ENCODE measurements around the gene ZBTB11. TPM values are rescaled to one million over a fixed set of nuclear protein-coding genes. Genes with fewer than 3 reads are reported as not detected.
"Not testable (repeated sequence)": the region's sequence is repeated elsewhere in the genome, so short reads cannot be mapped to it uniquely, and the experiment has no call there.

The ZBTB11 gene
- total and polyA plus RNA-seq, 9 donors: 7.6 to 24.7 (median 18.3) TPM

DNA sequence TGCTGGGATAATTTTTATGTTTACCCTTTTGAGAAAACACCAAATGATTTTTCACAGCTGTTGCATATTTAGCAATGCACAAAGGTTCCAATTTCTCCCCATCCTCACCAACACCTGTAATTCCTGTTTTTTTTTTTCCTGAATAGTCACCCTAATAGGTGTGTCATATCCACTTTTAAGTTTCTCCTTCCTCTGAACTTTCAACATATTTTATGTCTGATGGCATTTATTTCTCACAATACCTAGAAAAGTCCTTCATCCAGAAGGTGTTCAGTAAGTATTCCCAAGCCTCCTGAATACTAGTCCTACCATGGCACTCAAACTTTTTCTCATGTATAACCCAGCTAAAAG is 8.1 kb upstream of the ZBTB11 start:
- intact Hi-C loops (cut with DNase I): loop anchor here in 1 of 4 donors (5.0 kb wide), 2 partner anchors 113 to 162 kb away; partner anchors contain the start of genes NFKBIZ and PCNP
- Histone ChIP-seq H3K36me3 (no peaks in the 10 kb centered on the region), H3K4me3 (peak overlapping the region; percentile 59), H3K4me1 (ENCODE audit: insufficient read depth) (peaks cover 10% of the 10 kb centered on the region), H3K27me3 (no peaks in the 10 kb centered on the region), H3K9me3 (no peaks in the 10 kb centered on the region), H3K27ac (peak overlapping the region; percentile 83 to 86)
- no peak for DNase-seq
- TF ChIP-seq POLR2A (IDR thresholded peaks at IDR 0.05) (no peak), EP300 (IDR thresholded peaks at IDR 0.05) (no peak)
- TF ChIP-seq, protein P1, sequence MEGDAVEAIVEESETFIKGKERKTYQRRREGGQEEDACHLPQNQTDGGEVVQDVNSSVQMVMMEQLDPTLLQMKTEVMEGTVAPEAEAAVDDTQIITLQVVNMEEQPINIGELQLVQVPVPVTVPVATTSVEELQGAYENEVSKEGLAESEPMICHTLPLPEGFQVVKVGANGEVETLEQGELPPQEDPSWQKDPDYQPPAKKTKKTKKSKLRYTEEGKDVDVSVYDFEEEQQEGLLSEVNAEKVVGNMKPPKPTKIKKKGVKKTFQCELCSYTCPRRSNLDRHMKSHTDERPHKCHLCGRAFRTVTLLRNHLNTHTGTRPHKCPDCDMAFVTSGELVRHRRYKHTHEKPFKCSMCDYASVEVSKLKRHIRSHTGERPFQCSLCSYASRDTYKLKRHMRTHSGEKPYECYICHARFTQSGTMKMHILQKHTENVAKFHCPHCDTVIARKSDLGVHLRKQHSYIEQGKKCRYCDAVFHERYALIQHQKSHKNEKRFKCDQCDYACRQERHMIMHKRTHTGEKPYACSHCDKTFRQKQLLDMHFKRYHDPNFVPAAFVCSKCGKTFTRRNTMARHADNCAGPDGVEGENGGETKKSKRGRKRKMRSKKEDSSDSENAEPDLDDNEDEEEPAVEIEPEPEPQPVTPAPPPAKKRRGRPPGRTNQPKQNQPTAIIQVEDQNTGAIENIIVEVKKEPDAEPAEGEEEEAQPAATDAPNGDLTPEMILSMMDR (IDR thresholded peaks at IDR 0.05): no peak

DNA sequence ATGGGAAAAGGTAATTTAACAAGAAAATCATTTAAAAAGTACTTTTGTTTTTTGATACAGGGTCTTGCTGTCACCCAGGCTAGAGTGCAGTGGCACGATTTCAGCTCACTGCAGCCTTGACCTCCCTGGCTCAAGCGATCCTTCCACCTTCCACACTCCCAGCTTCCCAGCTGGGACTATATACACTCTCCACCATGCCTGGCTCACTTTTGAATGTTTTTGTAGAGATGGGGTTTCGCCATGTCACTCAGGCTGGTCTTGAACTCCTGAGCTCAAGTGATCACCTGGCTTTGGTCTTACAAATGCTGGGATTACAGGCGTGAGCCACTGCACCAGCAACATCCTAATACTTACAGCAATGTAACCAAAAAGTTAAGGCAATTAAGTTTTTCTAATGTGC is 3.5 kb upstream of the ZBTB11 start:
- Histone ChIP-seq H3K27me3 (no peaks in the 10 kb centered on the region), H3K4me3 (no peak overlapping the region), H3K9me3 (no peaks in the 10 kb centered on the region), H3K27ac (no peak overlapping the region), H3K36me3 (no peaks in the 10 kb centered on the region), H3K4me1 (ENCODE audit: insufficient read depth) (peaks cover 14% of the 10 kb centered on the region)
- intact Hi-C loops (cut with DNase I): no loop called here
- DNase-seq: no peak
- 69 to 70% (median 69%) methylated on average over 4 of the region's 4 CpGs for whole genome bisulfite sequencing, 3 donors
- TF ChIP-seq POLR2A (IDR thresholded peaks at IDR 0.05): no peak

DNA sequence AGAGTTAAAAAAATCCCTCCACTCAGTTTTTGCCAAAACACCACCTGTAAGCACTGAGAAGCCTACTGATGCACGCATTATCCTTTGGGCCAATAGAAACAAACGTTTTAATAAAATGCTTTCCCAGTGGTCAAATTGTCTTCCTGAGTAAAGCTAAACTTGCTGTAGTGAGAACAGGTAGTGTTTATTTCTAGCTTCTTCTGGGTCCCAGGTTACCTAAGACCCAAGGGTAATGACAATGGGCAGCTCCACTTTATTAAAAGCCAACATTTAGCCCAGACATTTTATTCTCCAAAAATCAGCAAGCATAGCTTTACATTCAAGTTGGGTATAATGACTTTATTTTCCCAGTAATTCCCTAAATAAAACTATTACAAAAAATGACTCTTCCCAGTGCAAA is 1.9 kb upstream of the ZBTB11 start:
- not testable (repeated sequence) for H3K36me3 ChIP-seq; DNase-seq; H3K4me1 ChIP-seq (ENCODE audit: insufficient read depth); H3K27ac ChIP-seq; H3K4me3 ChIP-seq; H3K27me3 ChIP-seq; H3K9me3 ChIP-seq
- intact Hi-C loops (cut with DNase I): loop anchor here in 1 of 4 donors (10.0 kb wide), 1 partner anchor 104 kb away; the partner anchor contains the start of gene PCNP
- WGBS, 3 donors: 19 to 30% (median 21%) methylated on average over 2 of the region's 2 CpGs

DNA sequence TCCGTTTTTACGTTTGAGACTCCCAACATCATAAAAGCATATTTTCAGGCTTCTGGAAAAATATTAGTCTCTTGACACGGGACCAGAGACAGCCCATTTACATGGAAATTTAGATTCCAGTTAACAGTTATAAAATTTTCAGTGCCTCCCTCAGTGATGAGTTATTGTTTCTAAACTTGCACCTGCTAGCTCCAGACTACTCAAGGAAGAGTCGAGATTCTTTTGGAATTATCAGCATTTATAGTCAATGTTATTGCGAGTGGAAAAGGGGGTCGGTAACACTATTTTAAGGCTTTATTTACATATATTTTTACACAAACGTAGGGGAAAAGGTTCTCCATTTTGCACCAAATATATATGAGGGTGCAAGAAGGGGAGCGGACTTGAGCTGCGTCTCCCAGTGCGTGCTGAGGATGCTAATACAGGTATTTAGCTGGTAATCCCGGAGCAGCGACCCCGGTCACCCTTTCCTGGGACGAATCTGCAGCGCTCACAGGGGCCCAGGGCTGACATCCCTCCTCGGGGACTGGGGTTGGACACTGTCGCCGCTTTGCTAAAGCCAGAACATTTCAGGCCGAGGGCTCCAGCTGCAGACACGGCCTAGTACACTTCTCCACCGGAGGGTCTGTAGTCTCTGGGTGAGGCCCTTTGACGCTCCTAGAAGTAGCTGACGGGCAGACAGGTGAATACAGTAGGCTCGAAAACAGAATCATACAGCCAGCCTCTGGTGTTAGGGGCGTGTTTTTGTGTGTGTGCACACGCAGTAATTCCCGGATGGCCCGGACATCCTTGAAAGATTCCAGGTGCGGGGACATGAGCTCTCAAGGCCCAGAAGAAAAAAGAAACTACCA is 729 bp upstream of the ZBTB11 start:
- Histone ChIP-seq H3K4me1 (ENCODE audit: insufficient read depth) (peaks cover 9% of the 10 kb centered on the region), H3K36me3 (no peaks in the 10 kb centered on the region), H3K4me3 (peak overlapping the region; percentile 24), H3K27me3 (no peaks in the 10 kb centered on the region), H3K9me3 (no peaks in the 10 kb centered on the region), H3K27ac (no peak overlapping the region)
- intact Hi-C loops (cut with DNase I): loop anchor here in 1 of 4 donors (10.0 kb wide), 1 partner anchor 103 kb away; the partner anchor contains the start of gene PCNP
- 45 to 49% (median 47%) methylated on average over 29 of the region's 29 CpGs for WGBS, 3 donors
- TF ChIP-seq, protein P1 (IDR thresholded peaks at IDR 0.05): peak in 1 of 3 donors; percentile 6
- TF ChIP-seq POLR2A (IDR thresholded peaks at IDR 0.05): no peak
- no peak for TF ChIP-seq EP300 (IDR thresholded peaks at IDR 0.05)
- peak; percentile 24 to 65 (median 61) for DNase-seq

DNA sequence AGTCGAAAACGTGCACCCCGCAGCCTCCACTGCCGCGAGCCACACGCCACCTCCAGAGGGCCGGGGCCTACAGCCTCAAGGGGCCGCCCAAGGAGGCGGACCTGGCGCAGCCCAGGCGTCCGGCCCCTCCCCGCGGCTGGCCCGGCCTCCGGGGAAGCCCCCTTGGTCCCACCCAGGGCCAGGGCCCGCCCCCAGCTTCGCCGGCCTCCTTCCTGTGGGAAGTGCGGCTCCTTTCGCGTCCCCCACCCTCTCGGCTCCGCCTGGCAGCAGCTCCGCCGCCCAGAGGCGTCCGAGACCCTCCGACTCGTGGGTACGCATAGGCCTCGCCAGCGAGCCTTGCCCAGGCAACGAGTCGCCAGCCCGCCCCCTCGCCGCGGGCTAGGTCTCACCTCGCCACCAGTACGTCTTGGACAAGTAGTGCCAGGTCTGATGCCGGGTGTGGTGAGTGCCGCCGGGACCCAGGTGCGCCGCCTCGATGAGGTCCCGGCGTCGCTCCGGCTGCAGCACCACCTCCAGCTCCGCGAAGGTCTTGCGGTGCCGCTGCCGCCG is 642 bp downstream of the ZBTB11 start:
- H3K36me3 ChIP-seq: no peaks in the 10 kb centered on the region
- H3K27me3 ChIP-seq: no peaks in the 10 kb centered on the region
- peaks cover 10% of the 10 kb centered on the region for H3K4me1 ChIP-seq (ENCODE audit: insufficient read depth)
- TF ChIP-seq EP300 (IDR thresholded peaks at IDR 0.05): no peak
- TF ChIP-seq, protein P1 (IDR thresholded peaks at IDR 0.05): no peak
- TF ChIP-seq POLR2A (IDR thresholded peaks at IDR 0.05): peak; percentile 59
- DNase-seq: peak; percentile 95 to 97 (median 96)
- intact Hi-C loops (cut with DNase I): loop anchor here in 1 of 4 donors (10.0 kb wide), 1 partner anchor 101 kb away; the partner anchor contains the start of gene PCNP
- H3K4me3 ChIP-seq: peak overlapping the region; percentile 83
- peak overlapping the region; percentile 89 to 96 for H3K27ac ChIP-seq
- H3K9me3 ChIP-seq: no peaks in the 10 kb centered on the region
- 0 to 1% (median 1%) methylated on average over 48 to 57 of the region's 57 CpGs for WGBS, 3 donors
